Left kidney (tissue), 2 donors: ENCODE data around the gene PSMA5. TPM values are rescaled to one million over a fixed set of nuclear protein-coding genes. Genes with fewer than 3 reads are reported as not detected.
"Not testable (repeated sequence)": the region's sequence is repeated elsewhere in the genome, so short reads cannot be mapped to it uniquely, and the experiment has no call there.

Source experiments
- DNase-seq: peaks from one replicate; pipeline ENCODE4 v3.0.0-alpha.2; 2013
- polyA plus RNA-seq: library from polyadenylated mRNA; unstranded; fragments of 120-200 nt; gene quantifications from one replicate; pipeline ENCODE4 v1.2.1, GENCODE V29; 2013; ENCODE audit not compliant: insufficient read length

The PSMA5 gene
- polyA plus RNA-seq, 1 donor, result 120 TPM

DNA sequence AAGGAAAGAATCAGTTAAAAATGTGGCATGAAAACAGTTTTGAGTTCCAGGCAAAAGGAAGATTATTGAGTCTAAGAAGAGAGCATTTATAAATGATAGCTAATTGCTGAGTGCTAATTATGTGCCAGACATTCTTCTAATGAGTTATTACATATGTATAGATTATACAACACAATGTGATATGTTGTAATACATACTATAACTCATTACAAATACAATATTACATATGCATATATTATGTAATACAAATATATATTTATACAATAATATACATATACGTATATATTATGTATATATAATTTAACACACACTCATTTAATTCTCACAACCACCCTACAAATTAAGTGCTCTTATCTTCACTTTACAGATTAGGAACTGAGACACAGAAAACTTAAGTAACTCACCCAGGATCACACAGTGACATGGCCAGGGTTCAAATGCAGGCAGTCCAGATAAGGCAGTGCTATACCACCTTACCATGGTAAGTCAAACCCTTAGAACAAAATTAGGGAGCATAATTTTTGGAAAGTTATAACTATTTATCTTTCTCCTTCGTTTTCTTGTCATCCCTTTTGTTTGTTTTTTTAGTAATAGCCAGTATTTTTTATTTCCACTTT lies 32.5 kb downstream of the PSMA5 start:
- no peak for DNase-seq

DNA sequence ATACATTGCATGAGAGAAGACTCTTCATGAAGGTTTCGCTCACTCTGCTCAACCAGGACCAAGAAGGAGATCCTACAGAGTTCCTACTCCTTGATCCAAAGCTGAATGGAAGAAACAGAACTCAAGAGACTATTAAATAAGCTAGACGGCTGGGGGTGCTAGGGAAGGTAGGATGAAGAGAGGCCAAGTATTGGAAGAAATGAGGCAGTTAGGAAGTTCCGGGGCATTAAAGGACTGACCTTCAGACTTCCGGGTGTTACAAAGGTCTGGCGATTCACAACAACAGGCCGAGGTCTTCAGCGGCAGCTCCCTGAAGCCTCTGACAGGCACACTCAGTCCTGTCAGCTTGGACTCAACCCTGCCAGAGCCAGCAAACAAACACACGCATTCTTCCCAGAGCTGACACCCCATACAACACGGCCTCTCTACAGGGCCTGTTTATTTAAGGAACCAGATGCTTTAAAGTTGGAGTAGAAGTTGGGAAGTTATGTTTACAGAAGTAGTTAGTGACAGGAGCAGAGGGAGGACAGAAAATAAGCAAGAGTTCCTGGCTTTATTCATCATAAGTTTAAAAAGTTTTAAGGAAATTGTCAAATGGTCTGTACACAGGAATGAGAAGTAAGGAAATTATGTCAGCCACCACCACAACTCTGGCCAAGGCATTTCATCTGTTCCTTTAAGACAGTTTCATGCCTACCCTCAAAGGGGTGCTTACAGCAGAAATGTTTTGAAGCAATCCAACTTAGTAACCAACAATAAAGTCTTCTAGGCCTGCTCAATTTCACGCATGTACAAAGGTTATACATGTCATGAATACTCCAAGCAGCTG lies 33.2 kb downstream of the PSMA5 start:
- no peak for DNase-seq

GRCh38 chr1:109392037-109392787 lies 34.0 kb downstream of the PSMA5 start:
- DNase-seq, result no peak

GRCh38 chr1:109391626-109392025 lies 34.6 kb downstream of the PSMA5 start:
- no peak for DNase-seq

GRCh38 chr1:109391157-109391556 lies 35.1 kb downstream of the PSMA5 start:
- DNase-seq, result no peak

- DNase-seq, result no peak
Measured at GRCh38 chr1:109389638-109390341, 36.5 kb downstream of the PSMA5 start.

GRCh38 chr1:109388884-109389637 lies 37.2 kb downstream of the PSMA5 start:
- DNase-seq, result no peak

GRCh38 chr1:109388208-109388711 lies 38.0 kb downstream of the PSMA5 start:
- no peak for DNase-seq

DNA sequence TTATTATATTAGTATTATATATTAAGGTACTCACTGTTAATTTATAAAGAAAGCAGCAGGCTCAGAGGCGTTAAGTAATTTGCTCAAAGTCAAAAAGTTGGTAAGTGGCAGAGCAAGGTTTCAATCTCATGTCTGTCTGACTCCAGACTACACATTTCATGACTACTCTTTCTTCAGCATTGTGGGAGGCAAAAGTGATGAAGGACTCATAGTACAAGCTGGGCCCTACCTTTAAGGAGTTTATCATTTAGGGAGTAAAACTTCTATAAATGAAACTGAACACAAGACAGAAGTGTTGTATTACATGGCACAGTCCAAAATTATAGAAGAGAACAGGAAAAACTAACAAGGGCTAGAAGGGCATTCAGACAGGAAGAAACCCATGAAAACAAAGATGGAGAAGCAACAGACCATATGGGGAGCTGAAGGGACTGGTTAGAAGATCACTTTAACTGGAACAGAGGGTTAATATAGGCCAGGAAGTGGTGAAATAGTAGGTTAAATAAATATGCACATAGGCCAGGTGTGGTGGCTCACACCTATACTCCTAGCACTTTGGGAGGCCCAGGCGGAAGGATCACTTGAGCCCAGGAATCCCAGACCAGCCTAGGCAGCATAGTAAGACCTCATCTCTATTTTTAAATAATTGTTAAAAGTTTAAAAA lies 40.1 kb downstream of the PSMA5 start:
- no peak for DNase-seq

- no peak for DNase-seq
Measured at GRCh38 chr1:109385417-109385816, 40.8 kb downstream of the PSMA5 start.

- no peak for DNase-seq
Measured at GRCh38 chr1:109383854-109384253, 42.4 kb downstream of the PSMA5 start.

GRCh38 chr1:109383087-109383779 lies 43.0 kb downstream of the PSMA5 start:
- DNase-seq, result no peak

DNA sequence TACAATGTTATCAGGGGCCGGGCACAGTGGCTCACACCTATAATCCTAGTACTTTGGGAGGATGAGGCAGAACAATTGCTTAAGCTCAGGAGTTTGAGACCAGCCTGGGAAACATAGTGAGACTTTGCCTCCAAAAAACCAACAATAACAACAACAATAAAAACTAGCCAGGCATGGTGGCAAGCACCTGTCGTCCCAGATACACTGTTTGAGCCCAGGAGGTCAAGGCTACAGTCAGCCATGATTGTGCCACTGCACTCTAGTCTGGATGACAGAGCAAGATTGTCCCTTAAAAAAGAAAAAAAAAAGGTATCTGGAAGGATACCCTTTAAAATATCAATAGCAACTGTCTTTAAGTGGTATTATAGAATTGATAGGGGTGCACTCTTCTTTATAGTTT lies 44.7 kb downstream of the PSMA5 start:
- DNase-seq, result no peak

DNA sequence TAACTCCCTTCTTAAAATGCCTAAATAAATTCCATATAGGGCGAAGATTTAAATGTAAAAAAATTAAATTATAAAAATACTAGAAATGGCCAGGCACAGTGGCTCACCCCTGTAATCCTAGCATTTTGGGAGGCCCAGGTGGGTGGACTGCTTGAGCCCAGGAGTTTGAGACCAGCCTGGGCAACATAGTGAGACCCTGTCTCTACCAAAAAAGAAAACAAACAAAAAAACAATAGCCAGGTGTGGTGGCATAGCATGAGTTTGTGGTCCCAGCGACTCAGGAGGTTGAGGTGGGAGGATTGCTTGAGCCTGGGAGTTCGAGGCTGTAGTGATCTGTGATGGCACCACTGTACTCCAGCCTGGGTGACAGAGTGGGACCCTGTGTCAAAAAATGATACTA lies 46.3 kb downstream of the PSMA5 start:
- DNase-seq, result no peak

- DNase-seq, result no peak
Measured at GRCh38 chr1:109379422-109379821, 46.8 kb downstream of the PSMA5 start.

GRCh38 chr1:109377698-109378097 lies 48.5 kb downstream of the PSMA5 start:
- DNase-seq, result no peak

DNA sequence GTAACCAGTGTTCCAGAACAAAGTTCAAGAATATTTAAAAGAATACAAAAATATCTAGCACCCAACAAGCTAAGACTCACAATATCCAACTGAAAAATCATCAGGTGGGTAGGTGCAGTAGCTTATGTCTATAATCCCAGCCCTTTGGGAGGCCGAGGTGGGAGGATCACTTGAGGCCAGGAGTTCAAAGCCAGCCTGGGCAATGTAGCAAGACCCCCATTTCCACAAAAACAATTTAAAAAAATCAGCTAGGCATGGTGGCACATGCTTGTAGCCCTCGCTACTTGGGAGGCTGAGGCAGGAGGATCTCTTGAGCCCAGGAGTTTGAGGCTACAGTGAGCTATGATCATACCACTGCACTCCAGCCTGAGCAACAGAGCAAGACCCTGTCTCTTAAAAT lies 52.6 kb downstream of the PSMA5 start:
- not testable (repeated sequence) for DNase-seq

- DNase-seq, result no peak
Measured at GRCh38 chr1:109373126-109373525, 53.1 kb downstream of the PSMA5 start.

- no peak for DNase-seq
Measured at GRCh38 chr1:109372281-109372680, 54.0 kb downstream of the PSMA5 start.

DNA sequence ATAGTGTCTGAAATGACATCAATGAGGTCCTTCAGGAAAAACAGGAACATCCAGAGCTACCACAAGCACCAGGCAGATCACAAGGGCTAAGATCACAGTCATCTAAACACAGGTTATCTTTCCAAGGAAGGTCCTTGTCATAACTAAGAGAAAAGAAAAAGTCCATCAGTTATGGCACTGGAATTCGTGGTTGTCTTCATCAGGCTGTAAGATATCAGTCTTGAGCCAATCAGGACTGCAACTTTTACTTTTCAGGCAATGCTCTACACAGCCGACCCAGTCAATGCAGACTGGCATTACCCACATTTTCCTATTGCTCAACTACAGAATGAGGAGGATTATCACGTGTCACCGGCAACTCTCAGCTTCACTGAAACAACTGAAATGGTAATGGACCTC lies 54.9 kb downstream of the PSMA5 start:
- DNase-seq, result no peak
